Measurements from ENCODE around the gene ETHE1.

DNA sequence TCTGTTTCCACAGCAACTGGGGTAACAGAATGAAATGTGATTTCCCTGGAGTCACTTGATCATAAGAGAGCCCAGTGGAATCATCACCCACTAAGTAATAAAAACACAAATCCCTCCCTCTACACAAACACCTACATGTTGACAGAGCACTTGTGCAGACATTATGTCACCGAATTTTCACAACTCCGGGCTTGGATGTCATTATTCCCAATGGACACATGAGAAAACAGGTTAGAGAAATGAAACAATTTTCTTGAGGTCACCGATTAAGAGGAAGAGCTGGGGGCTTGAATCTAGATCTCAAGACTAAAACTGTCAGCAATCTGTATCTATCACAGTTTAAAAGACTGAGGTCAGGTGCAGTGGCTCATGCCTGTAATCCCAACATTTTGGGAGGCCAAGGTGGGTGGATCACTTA lies 45.2 kb upstream of the ETHE1 start:
- TF ChIP-seq CTCF (IDR thresholded peaks at IDR 0.05) (no peak), POLR2AphosphoS5 (IDR thresholded peaks at IDR 0.05) (no peak), POLR2A (IDR thresholded peaks at IDR 0.05) (no peak), EP300 (IDR thresholded peaks at IDR 0.05) (no peak)
